ENCODE measurements around the gene PLEKHH1. TPM values are rescaled to one million over a fixed set of nuclear protein-coding genes. Genes with fewer than 3 reads are reported as not detected.

PLEKHH1 gene
- total RNA-seq, 2 donors from 2014 or later: 59.9 to 61.1 TPM

DNA sequence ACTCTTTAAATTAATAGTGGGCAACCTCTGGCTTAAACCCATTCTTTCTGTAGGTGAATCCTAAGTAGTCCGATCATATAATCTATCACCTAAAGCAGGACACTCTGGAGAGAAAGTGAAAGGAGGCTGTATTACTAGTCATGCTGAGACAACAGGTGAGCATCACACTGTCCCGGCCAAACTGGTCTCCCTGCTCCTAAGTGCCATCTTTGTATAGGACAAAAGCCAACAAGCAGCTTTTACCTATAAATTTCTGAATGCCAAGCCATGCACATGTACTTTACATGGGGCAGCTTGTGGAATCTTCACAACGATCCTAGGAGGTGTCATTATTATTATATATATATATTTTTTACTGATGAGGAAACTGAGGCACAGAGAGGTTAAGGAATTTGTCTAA is 18.0 kb downstream of the PLEKHH1 start:
- H3K27me3 Mint-ChIP-seq (ENCODE audit: insufficient read depth): no peaks in the 10 kb centered on the region
- Histone ChIP-seq H3K36me3 (ENCODE audit: control insufficient read depth, insufficient read depth, low read length) (no peaks in the 10 kb centered on the region), H3K27me3 (ENCODE audit: control insufficient read depth, insufficient read depth, low read length, poor library complexity, severe bottlenecking) (no peaks in the 10 kb centered on the region), H3K4me3 (ENCODE audit: low read length) (no peak overlapping the region), H3K9me3 (ENCODE audit: control insufficient read depth, low read length) (no peaks in the 10 kb centered on the region), H3K9ac (ENCODE audit: extremely low read depth, low read length, poor library complexity, severe bottlenecking) (no peak overlapping the region), H3K4me1 (ENCODE audit: control insufficient read depth, insufficient read depth, low read length) (no peaks in the 10 kb centered on the region), H3K27ac (ENCODE audit: low read depth, low read length) (no peak overlapping the region)
- no peak overlapping the region for H3K27ac Mint-ChIP-seq
- H3K36me3 Mint-ChIP-seq (ENCODE audit: low read depth): peaks cover 42% of the 10 kb centered on the region
- H3K4me3 Mint-ChIP-seq: no peak overlapping the region
- no peak for DNase-seq
- peaks cover 4% of the 10 kb centered on the region for H3K4me1 Mint-ChIP-seq
- WGBS, 2 experiments (ENCODE audit: insufficient coverage in 1 of 2, insufficient read length in 1 of 2): 93 to 100% methylated on average over 1 to 2 of the region's 3 CpGs
- TF ChIP-seq, protein P1, sequence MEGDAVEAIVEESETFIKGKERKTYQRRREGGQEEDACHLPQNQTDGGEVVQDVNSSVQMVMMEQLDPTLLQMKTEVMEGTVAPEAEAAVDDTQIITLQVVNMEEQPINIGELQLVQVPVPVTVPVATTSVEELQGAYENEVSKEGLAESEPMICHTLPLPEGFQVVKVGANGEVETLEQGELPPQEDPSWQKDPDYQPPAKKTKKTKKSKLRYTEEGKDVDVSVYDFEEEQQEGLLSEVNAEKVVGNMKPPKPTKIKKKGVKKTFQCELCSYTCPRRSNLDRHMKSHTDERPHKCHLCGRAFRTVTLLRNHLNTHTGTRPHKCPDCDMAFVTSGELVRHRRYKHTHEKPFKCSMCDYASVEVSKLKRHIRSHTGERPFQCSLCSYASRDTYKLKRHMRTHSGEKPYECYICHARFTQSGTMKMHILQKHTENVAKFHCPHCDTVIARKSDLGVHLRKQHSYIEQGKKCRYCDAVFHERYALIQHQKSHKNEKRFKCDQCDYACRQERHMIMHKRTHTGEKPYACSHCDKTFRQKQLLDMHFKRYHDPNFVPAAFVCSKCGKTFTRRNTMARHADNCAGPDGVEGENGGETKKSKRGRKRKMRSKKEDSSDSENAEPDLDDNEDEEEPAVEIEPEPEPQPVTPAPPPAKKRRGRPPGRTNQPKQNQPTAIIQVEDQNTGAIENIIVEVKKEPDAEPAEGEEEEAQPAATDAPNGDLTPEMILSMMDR (conservative IDR thresholded peaks at IDR 0.05): no peak
- no peaks in the 10 kb centered on the region for H3K9me3 Mint-ChIP-seq

DNA sequence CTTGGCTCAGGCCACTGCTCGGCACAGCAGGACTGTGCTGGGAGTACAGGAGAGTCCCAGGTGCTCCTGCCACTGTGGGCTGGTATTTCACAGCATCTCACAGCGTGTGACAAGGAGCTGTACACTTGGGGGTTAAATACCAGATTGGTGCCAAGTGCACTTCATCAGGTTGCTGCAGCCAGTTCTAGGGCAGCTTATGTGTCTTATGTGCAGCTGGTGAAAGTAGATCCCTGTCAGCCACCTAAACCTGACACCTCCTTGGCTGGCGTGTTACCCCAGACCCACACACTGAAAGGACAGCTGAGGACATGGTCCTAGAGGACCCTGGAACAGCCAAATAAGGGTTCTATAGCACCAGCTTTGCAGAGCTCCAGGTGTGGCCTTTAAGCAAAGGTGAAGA is 18.9 kb downstream of the PLEKHH1 start:
- TF ChIP-seq, protein P1 (conservative IDR thresholded peaks at IDR 0.05): no peak
- no peak for DNase-seq
- peaks cover 4% of the 10 kb centered on the region for H3K4me1 Mint-ChIP-seq
- peaks cover 38% of the 10 kb centered on the region for H3K36me3 Mint-ChIP-seq (ENCODE audit: low read depth)
- no peaks in the 10 kb centered on the region for H3K9me3 ChIP-seq (ENCODE audit: control insufficient read depth, low read length)
- no peaks in the 10 kb centered on the region for H3K4me1 ChIP-seq (ENCODE audit: control insufficient read depth, insufficient read depth, low read length)
- H3K27ac Mint-ChIP-seq: no peak overlapping the region
- no peak overlapping the region for H3K4me3 Mint-ChIP-seq
- WGBS, 2 experiments (ENCODE audit: insufficient coverage in 1 of 2, insufficient read length in 1 of 2): 90 to 91% methylated on average over 3 of the region's 3 CpGs
- H3K27me3 Mint-ChIP-seq (ENCODE audit: insufficient read depth): no peaks in the 10 kb centered on the region
- H3K9ac ChIP-seq (ENCODE audit: extremely low read depth, low read length, poor library complexity, severe bottlenecking): no peak overlapping the region
- no peaks in the 10 kb centered on the region for H3K9me3 Mint-ChIP-seq
- H3K36me3 ChIP-seq (ENCODE audit: control insufficient read depth, insufficient read depth, low read length): no peaks in the 10 kb centered on the region
- no peaks in the 10 kb centered on the region for H3K27me3 ChIP-seq (ENCODE audit: control insufficient read depth, insufficient read depth, low read length, poor library complexity, severe bottlenecking)
- H3K4me3 ChIP-seq (ENCODE audit: low read length): no peak overlapping the region
- H3K27ac ChIP-seq (ENCODE audit: low read depth, low read length): no peak overlapping the region

DNA sequence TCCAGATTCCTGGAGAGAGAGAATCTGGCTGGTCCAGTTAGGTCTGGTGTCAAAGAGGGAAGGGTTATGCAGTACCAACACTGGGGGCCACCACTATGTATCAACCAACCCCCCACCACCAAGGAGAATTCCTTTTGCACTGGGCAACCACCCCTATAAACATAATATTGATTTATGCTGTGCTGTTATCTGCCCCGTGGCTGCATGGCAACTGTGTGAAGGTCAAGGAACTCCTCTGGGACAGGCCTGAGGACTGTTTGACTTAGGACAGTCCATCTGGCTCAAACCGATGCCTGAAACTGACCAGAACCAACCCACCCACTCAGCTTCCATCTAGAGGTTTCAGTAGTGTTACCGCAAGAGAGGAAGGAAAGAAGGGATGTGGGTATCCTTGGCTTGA is 20.5 kb downstream of the PLEKHH1 start:
- Histone ChIP-seq H3K4me3 (ENCODE audit: low read length) (no peak overlapping the region), H3K4me1 (ENCODE audit: control insufficient read depth, insufficient read depth, low read length) (no peaks in the 10 kb centered on the region), H3K36me3 (ENCODE audit: control insufficient read depth, insufficient read depth, low read length) (no peaks in the 10 kb centered on the region), H3K9ac (ENCODE audit: extremely low read depth, low read length, poor library complexity, severe bottlenecking) (no peak overlapping the region), H3K27me3 (ENCODE audit: control insufficient read depth, insufficient read depth, low read length, poor library complexity, severe bottlenecking) (no peaks in the 10 kb centered on the region), H3K27ac (ENCODE audit: low read depth, low read length) (no peak overlapping the region), H3K9me3 (ENCODE audit: control insufficient read depth, low read length) (no peaks in the 10 kb centered on the region)
- H3K36me3 Mint-ChIP-seq (ENCODE audit: low read depth): peaks cover 46% of the 10 kb centered on the region
- no peaks in the 10 kb centered on the region for H3K9me3 Mint-ChIP-seq
- H3K27me3 Mint-ChIP-seq (ENCODE audit: insufficient read depth): no peaks in the 10 kb centered on the region
- peaks cover 4% of the 10 kb centered on the region for H3K4me1 Mint-ChIP-seq
- no peak overlapping the region for H3K4me3 Mint-ChIP-seq
- TF ChIP-seq, protein P1 (conservative IDR thresholded peaks at IDR 0.05): no peak
- H3K27ac Mint-ChIP-seq: no peak overlapping the region
- DNase-seq: no peak
- 97% methylated on average over 3 of the region's 3 CpGs; no CpG with 5 or more reads in 1 of the 2 experiments for WGBS, 2 experiments (ENCODE audit: insufficient coverage in 1 of 2, insufficient read length in 1 of 2)
